Motor neuron (in vitro differentiated cells): ENCODE measurements around the gene NACA. TPM values are rescaled to one million over a fixed set of nuclear protein-coding genes. Genes with fewer than 3 reads are reported as not detected.
"Not testable (repeated sequence)": the region's sequence is repeated elsewhere in the genome, so short reads cannot be mapped to it uniquely, and the experiment has no call there.

Experiments
- ATAC-seq, 8 experiments: fragments of 200-7000 bp; cut with Tn5 transposase; replicated peaks in 6 of 8; 2 replicates each; pipeline ENCODE4 v1.8.0; 2021; ENCODE audit warnings: mild to moderate bottlenecking in 8 of 8, moderate library complexity in 8 of 8
- H3K27ac ChIP-seq, 2 donors: fragments of 250-450 bp; sonication (Bioruptor Pico); 2 replicates each; pipeline ENCODE4 v1.9.0; 2021; ENCODE audit warnings: antibody characterized with exemption in 2 of 2, mild to moderate bottlenecking in 2 of 2, moderate library complexity in 1 of 2
- H3K4me1 ChIP-seq, 2 donors: fragments of 250-450 bp; sonication (Bioruptor Pico); replicated peaks in 1 of 2; 2 replicates each; pipeline ENCODE4 v1.6.1; 2021; ENCODE audit warnings: antibody characterized with exemption in 2 of 2, mild to moderate bottlenecking in 2 of 2, moderate library complexity in 1 of 2
- H3K4me3 ChIP-seq, 5 donors: fragments of 250-450 bp; sonication (Bioruptor Pico); 2 replicates each; pipeline ENCODE4 v1.9.0; 2021; ENCODE audit warnings: antibody characterized with exemption in 5 of 5, mild to moderate bottlenecking in 5 of 5, moderate library complexity in 4 of 5
- WGBS, 10 experiments: fragments of 450-650 bp; shearing (Covaris generic); methylation state at CpG; one replicate each; pipeline ENCODE4 v1.0.0; 2022; 5-methylcytosine and 5-hydroxymethylcytosine counted together
- in situ Hi-C, 9 experiments: fragments of 400-800 bp; cut with MboI; loops; one replicate each; pipeline ENCODE4 v1.15.0; 2021; ENCODE audit warnings: low sequenced_read_pairs in 9 of 9, low pct_unique_long_range_greater_than_20kb in 2 of 9; ENCODE audit not compliant: unreplicated experiment in 9 of 9
- total RNA-seq, 8 experiments: library from RNA; unstranded; fragments of 300-600 nt; gene quantifications; 2 replicates each; pipeline versions ENCODE4 v1.2.3 to v1.2.4, GENCODE V29; 2022

The NACA gene
- total RNA-seq, 8 experiments from 2014 or later, result 1,543 to 3,132 (median 1,968) TPM

GRCh38 chr12:56757971-56758370 is 32.9 kb upstream of the NACA start:
- not testable (repeated sequence) for ATAC-seq, H3K4me3 ChIP-seq, H3K4me1 ChIP-seq, H3K27ac ChIP-seq
- in situ Hi-C loops, result loop anchor here in 3 of 9 experiments (5.0 to 25.0 kb wide), 4 partner anchors 77 to 229 kb away; a partner anchor contains a TSS
- WGBS, 10 experiments, result 80 to 100% (median 100%) methylated on average over 1 of the region's 1 CpG; no CpG with 5 or more reads in 6 of the 10 experiments

- no peak for ATAC-seq
- WGBS, 10 experiments, result 80 to 100% (median 100%) methylated on average over 1 of the region's 1 CpG; no CpG with 5 or more reads in 5 of the 10 experiments
- in situ Hi-C loops, result loop anchor here in 3 of 9 experiments (10.0 to 25.0 kb wide), 3 partner anchors 81 to 234 kb away; a partner anchor contains a TSS
Measured at GRCh38 chr12:56753566-56753965, 28.5 kb upstream of the NACA start.

GRCh38 chr12:56751712-56752598 is 26.9 kb upstream of the NACA start, which contains the start of gene PRIM1:
PRIM1 (minus strand) TSS chr12:56752323; CDS start chr12:56752298, 25 bp downstream.
- 0 to 10% (median 0%) methylated on average over 1 to 17 of the region's 64 CpGs; no CpG with 5 or more reads in 1 of the 10 experiments for WGBS, 10 experiments
- Histone ChIP-seq H3K27ac (peak within 1 kb of the TSS; percentile 8 to 41), H3K4me1 (peaks cover 5% of the 10 kb centered on the region in 2 donors), H3K4me3 (peak within 1 kb of the TSS; percentile 64 to 92 (median 73))
- peak; percentile 91 to 96 (median 94) for ATAC-seq
- in situ Hi-C loops, result loop anchor here in 3 of 9 experiments (10.0 to 25.0 kb wide), 3 partner anchors 83 to 235 kb away; a partner anchor contains a TSS

More at GRCh38 chr12:56753566-56753965, 28.5 kb upstream of the NACA start:
- no peak overlapping the region for H3K4me3 ChIP-seq
- peaks cover 5% of the 10 kb centered on the region in 2 donors for H3K4me1 ChIP-seq
- no peak overlapping the region for H3K27ac ChIP-seq

GRCh38 chr12:56750596-56750995 is 25.5 kb upstream of the NACA start:
- H3K27ac ChIP-seq, ATAC-seq, H3K4me1 ChIP-seq: not testable (repeated sequence)
- H3K4me3 ChIP-seq, result peak overlapping the region in 3 of 5 donors; percentile 69 to 80 (median 73)
- in situ Hi-C loops, result loop anchor here in 3 of 9 experiments (10.0 to 25.0 kb wide), 3 partner anchors 84 to 237 kb away; a partner anchor contains a TSS
- WGBS, 10 experiments, result 74 to 94% (median 87%) methylated on average over 3 to 13 of the region's 13 CpGs; no CpG with 5 or more reads in 1 of the 10 experiments

GRCh38 chr12:56749853-56750252 is 24.8 kb upstream of the NACA start:
- no peak overlapping the region for H3K27ac ChIP-seq
- H3K4me3 ChIP-seq, result no peak overlapping the region
- in situ Hi-C loops, result loop anchor here in 3 of 9 experiments (10.0 to 25.0 kb wide), 3 partner anchors 85 to 237 kb away; a partner anchor contains a TSS
- ATAC-seq, result no peak
- H3K4me1 ChIP-seq, result peaks cover 5% of the 10 kb centered on the region in 2 donors

- 62 to 100% (median 95%) methylated on average over 1 to 2 of the region's 2 CpGs; no CpG with 5 or more reads in 2 of the 10 experiments for WGBS, 10 experiments
- Histone ChIP-seq H3K4me1 (peaks cover 5% of the 10 kb centered on the region in 2 donors), H3K27ac (no peak overlapping the region), H3K4me3 (no peak overlapping the region)
- ATAC-seq, result no peak
- in situ Hi-C loops, result no loop called here
Measured at GRCh38 chr12:56749359-56749758, 24.3 kb upstream of the NACA start.

- Histone ChIP-seq H3K4me3 (no peak overlapping the region), H3K27ac (no peak overlapping the region), H3K4me1 (peaks cover 3 to 6% of the 10 kb centered on the region in 2 donors)
- 80 to 100% (median 97%) methylated on average over 1 to 9 of the region's 11 CpGs; no CpG with 5 or more reads in 1 of the 10 experiments for WGBS, 10 experiments
- in situ Hi-C loops, result no loop called here
- ATAC-seq, result no peak
Measured at GRCh38 chr12:56728139-56728861, 3.2 kb upstream of the NACA start.

- peaks cover 13 to 19% of the 10 kb centered on the region in 2 donors for H3K4me1 ChIP-seq
- WGBS, 10 experiments, result 60 to 100% (median 89%) methylated on average over 1 to 7 of the region's 15 CpGs; no CpG with 5 or more reads in 2 of the 10 experiments
- ATAC-seq, in situ Hi-C loops: not testable (repeated sequence)
- peak overlapping the region in 1 of 5 donors; percentile 66 for H3K4me3 ChIP-seq
- peak overlapping the region in 1 of 2 donors; percentile 93 for H3K27ac ChIP-seq
Measured at GRCh38 chr12:56726196-56726675, 1.1 kb upstream of the NACA start.

GRCh38 chr12:56725723-56726102 is 614 bp upstream of the NACA start:
- no peak for ATAC-seq
- in situ Hi-C loops, result no loop called here
- 0 to 62% (median 22%) methylated on average over 2 to 7 of the region's 7 CpGs; no CpG with 5 or more reads in 1 of the 10 experiments for WGBS, 10 experiments
- Histone ChIP-seq H3K4me1 (peaks cover 13 to 19% of the 10 kb centered on the region in 2 donors), H3K4me3 (peak overlapping the region; percentile 48 to 78 (median 66)), H3K27ac (peak overlapping the region; percentile 71 to 93)

GRCh38 chr12:56724701-56724971 is 463 bp downstream of the NACA start:
- WGBS, 10 experiments, result 0% methylated on average over 1 to 7 of the region's 9 CpGs; no CpG with 5 or more reads in 6 of the 10 experiments
- Histone ChIP-seq H3K4me3 (peak overlapping the region; percentile 48 to 78 (median 66)), H3K4me1 (peaks cover 19 to 23% of the 10 kb centered on the region in 2 donors), H3K27ac (peak overlapping the region; percentile 71 to 93)
- in situ Hi-C loops, result no loop called here
- ATAC-seq, result no peak

- WGBS, 10 experiments, result 0 to 5% (median 1%) methylated on average over 1 to 11 of the region's 14 CpGs
- peak in 2 of 8 experiments; percentile 0 to 1 for ATAC-seq
- Histone ChIP-seq H3K4me1 (peaks cover 19 to 29% of the 10 kb centered on the region in 2 donors), H3K27ac (peak overlapping the region; percentile 71 to 93), H3K4me3 (peak overlapping the region; percentile 48 to 78 (median 66))
- in situ Hi-C loops, result no loop called here
Measured at GRCh38 chr12:56723889-56724700, 1.0 kb downstream of the NACA start.

GRCh38 chr12:56723352-56723751 is 1.7 kb downstream of the NACA start:
- in situ Hi-C loops, result no loop called here
- H3K27ac ChIP-seq, result no peak overlapping the region
- H3K4me1 ChIP-seq, result peaks cover 24 to 34% of the 10 kb centered on the region in 2 donors
- no peak for ATAC-seq
- H3K4me3 ChIP-seq, result peak overlapping the region; percentile 48 to 78 (median 66)
- 3 to 58% (median 44%) methylated on average over 2 to 3 of the region's 3 CpGs for WGBS, 10 experiments
